GM12875 (cell line): ENCODE data around the gene ST3GAL3.

ENCODE experiments used
- H3K4me3 ChIP-seq: one replicate; pipeline ENCODE4 v1.5.1; 2011; ENCODE audit warnings: low read depth, low read length, control low read depth
- CTCF ChIP-seq: IDR thresholded peaks from 2 replicates; pipeline ENCODE4 v1.5.1; 2011; ENCODE audit warnings: low read depth, mild to moderate bottlenecking, control low read depth, inconsistent platforms, low read length, moderate library complexity, borderline replicate concordance; ENCODE audit not compliant: insufficient read depth

ST3GAL3 gene

GRCh38 chr1:43875331-43875730 lies 168.0 kb downstream of the ST3GAL3 start:
- no peak for TF ChIP-seq CTCF
- no peak overlapping the region for H3K4me3 ChIP-seq

- no peak overlapping the region for H3K4me3 ChIP-seq
- no peak for TF ChIP-seq CTCF
These were observed 169.8 kb downstream of the ST3GAL3 start for GRCh38 chr1:43877101-43877500.

GRCh38 chr1:43878440-43878839 lies 171.1 kb downstream of the ST3GAL3 start:
- no peak overlapping the region for H3K4me3 ChIP-seq
- TF ChIP-seq CTCF: no peak

- H3K4me3 ChIP-seq: no peak overlapping the region
- TF ChIP-seq CTCF: no peak
These were observed 171.5 kb downstream of the ST3GAL3 start for GRCh38 chr1:43878854-43879253.

- TF ChIP-seq CTCF: no peak
- no peak overlapping the region for H3K4me3 ChIP-seq
These were observed 172.1 kb downstream of the ST3GAL3 start for GRCh38 chr1:43879414-43879813.

GRCh38 chr1:43879996-43880395 lies 172.7 kb downstream of the ST3GAL3 start:
- TF ChIP-seq CTCF: no peak
- H3K4me3 ChIP-seq: no peak overlapping the region

- no peak overlapping the region for H3K4me3 ChIP-seq
- no peak for TF ChIP-seq CTCF
These were observed 173.3 kb downstream of the ST3GAL3 start for GRCh38 chr1:43880604-43881003.
